ENCODE measurements around the gene ERH.

DNA sequence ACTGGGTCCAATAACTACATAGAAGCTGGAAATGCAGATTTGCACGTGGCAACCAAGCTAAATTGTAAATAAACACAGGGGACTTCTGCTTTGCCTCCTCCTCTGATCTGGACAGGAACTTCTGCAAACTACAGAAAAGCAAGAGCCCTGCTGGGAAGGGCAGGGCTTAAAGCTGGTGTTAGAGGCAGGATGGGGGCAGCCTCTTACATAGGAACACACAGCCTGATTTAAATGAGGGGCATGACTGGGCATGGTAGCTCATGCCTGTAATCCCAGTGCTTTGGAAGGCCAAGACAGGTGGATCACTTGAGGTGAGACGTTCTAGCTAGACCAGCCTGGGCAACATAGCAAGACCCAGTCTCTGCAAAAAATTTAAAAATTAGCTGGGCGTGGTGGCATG lies 46.7 kb downstream of the ERH start:
- TF ChIP-seq, protein P1, sequence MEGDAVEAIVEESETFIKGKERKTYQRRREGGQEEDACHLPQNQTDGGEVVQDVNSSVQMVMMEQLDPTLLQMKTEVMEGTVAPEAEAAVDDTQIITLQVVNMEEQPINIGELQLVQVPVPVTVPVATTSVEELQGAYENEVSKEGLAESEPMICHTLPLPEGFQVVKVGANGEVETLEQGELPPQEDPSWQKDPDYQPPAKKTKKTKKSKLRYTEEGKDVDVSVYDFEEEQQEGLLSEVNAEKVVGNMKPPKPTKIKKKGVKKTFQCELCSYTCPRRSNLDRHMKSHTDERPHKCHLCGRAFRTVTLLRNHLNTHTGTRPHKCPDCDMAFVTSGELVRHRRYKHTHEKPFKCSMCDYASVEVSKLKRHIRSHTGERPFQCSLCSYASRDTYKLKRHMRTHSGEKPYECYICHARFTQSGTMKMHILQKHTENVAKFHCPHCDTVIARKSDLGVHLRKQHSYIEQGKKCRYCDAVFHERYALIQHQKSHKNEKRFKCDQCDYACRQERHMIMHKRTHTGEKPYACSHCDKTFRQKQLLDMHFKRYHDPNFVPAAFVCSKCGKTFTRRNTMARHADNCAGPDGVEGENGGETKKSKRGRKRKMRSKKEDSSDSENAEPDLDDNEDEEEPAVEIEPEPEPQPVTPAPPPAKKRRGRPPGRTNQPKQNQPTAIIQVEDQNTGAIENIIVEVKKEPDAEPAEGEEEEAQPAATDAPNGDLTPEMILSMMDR (IDR thresholded peaks at IDR 0.05; ENCODE audit: extremely low read depth in 1 of 2, insufficient read depth in 1 of 2, low read depth in 1 of 2, low read length in 2 of 2), result no peak
- TF ChIP-seq POLR2AphosphoS5 (IDR thresholded peaks at IDR 0.05; ENCODE audit: insufficient read depth, low read depth, low read length), result no peak
- TF ChIP-seq POLR2A (IDR thresholded peaks at IDR 0.05; ENCODE audit: low read depth, low read length), result no peak
- TF ChIP-seq MYC (IDR thresholded peaks at IDR 0.05; ENCODE audit: low read depth, low read length), result no peak
- TF ChIP-seq EZH2 (IDR thresholded peaks at IDR 0.05; ENCODE audit: borderline replicate concordance, low read depth, low read length, severe bottlenecking), result no peak
- no peak for TF ChIP-seq JUN (IDR thresholded peaks at IDR 0.05; ENCODE audit: borderline replicate concordance, insufficient read depth, insufficient read length, low read depth)
- no peak for TF ChIP-seq FOS (IDR thresholded peaks at IDR 0.05; ENCODE audit: borderline replicate concordance, insufficient read depth, low read length)
- TF ChIP-seq, protein P2, sequence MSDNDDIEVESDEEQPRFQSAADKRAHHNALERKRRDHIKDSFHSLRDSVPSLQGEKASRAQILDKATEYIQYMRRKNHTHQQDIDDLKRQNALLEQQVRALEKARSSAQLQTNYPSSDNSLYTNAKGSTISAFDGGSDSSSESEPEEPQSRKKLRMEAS (IDR thresholded peaks at IDR 0.05; ENCODE audit: insufficient read depth, insufficient read length), result no peak
- no peak for TF ChIP-seq GATA2 (IDR thresholded peaks at IDR 0.05; ENCODE audit: insufficient read depth, insufficient read length, low read depth, low read length)
